GM12864 (cell line): ENCODE data around the gene MBP.

Source experiments
- DNase-seq: peaks from one replicate; pipeline ENCODE4 v3.0.0-alpha.2; 2011; ENCODE audit warnings: low read depth
- H3K4me3 ChIP-seq: 2 replicates; pipeline ENCODE4 v1.5.1; 2011; ENCODE audit warnings: mild to moderate bottlenecking, low read depth, low read length, control low read depth
- CTCF ChIP-seq: IDR thresholded peaks from 2 replicates; pipeline ENCODE4 v1.5.1; 2011; ENCODE audit warnings: low read depth, mild to moderate bottlenecking, moderate library complexity, low read length, control low read depth, inconsistent platforms; ENCODE audit errors: missing control alignments

Gene MBP

GRCh38 chr18:77071711-77072292 is 60.8 kb downstream of the MBP start:
- TF ChIP-seq CTCF, result no peak
- no peak overlapping the region; the same call in 1 of the 2 replicates for H3K4me3 ChIP-seq
- no peak for DNase-seq

DNA sequence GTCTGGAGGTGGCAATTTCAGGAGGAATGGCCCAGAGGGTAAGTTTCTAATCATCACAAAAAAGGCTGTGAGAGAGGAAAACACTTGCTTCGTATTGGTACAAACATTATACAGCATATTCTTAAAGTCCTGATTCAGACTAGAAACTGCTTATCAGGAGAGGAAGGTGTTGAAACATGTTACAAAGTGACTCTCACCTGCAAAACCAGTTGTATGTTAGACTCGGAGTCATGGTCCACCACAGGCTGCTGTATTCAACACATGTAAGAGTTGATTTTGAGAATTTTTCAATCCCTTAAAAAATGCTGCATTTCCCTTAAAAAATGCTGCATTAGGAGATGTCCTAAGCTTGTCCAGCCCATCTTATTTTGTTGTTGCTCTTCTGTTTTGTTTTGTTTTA is 61.5 kb downstream of the MBP start:
- H3K4me3 ChIP-seq, result no peak overlapping the region; the same call in 1 of the 2 replicates
- DNase-seq, result no peak
- no peak for TF ChIP-seq CTCF

DNA sequence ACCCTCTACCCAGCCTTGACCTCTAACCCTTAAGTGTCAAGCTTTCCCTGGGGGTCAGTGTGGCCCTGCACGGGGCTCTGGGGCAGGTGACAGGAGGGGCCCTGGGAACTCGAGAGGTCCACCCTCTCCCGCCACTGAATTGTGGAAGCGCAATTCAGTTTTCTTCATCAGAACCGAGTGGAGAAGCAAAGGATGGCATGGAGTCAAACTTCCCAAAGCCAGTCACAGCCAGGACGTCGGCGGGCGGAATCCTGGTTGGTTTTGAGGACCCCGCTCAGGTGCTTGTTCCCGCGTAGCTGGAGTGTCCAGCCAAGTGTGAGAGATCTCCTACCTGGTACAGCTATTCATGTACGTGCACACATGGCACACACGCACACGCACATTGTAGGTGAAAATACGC is 62.0 kb downstream of the MBP start:
- no peak for DNase-seq
- no peak for TF ChIP-seq CTCF
- no peak overlapping the region for H3K4me3 ChIP-seq

DNA sequence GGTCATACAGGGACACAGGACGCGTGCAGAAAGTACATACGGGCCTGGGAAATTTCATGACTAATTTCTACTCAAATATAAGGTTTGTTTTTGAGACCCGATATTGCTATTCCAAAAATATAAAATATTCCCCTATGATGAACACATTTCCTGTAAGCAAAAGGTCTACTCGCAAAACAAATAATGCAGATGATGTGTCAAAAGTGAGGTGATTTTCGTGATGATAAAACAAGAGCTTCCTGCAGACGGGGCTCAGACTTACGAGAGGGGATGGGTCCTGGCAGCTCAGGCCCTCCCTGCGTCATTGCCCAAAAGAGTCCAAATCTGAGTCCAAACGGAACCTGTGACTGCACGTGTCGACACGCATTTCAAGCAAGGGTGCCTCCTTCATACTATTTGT is 62.7 kb downstream of the MBP start:
- H3K4me3 ChIP-seq, result peak overlapping the region; percentile 31; the same call in 1 of the 2 replicates
- no peak for TF ChIP-seq CTCF
- DNase-seq, result no peak

GRCh38 chr18:77069482-77069881 is 63.1 kb downstream of the MBP start:
- no peak for DNase-seq
- peak overlapping the region; percentile 31 for H3K4me3 ChIP-seq
- TF ChIP-seq CTCF, result no peak

- H3K4me3 ChIP-seq, result peak overlapping the region; percentile 1; the same call in 1 of the 2 replicates
- no peak for TF ChIP-seq CTCF
- no peak for DNase-seq
These were observed 64.0 kb downstream of the MBP start for GRCh38 chr18:77068321-77069312.
